ENCODE measurements around the gene SELENOK.

Gene SELENOK

DNA sequence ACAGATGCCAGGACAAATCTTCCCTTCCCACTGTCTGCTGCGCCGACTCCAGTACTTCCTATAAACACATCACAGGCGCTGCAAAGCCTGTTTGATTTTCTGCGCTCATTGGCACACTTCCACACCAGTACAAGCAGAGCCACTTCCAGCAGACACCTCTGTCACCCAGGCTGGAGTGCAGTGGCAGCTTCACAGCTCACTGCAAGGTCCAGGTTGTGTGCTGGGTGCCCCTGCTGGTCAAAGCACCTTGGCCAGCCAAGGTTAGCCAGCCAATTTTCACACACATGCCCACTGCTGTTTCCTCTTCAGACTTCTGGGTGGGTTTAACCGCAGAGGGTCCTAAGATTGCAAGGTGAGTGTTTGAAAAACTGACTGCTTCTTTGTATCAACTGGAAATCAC is 50.4 kb downstream of the SELENOK start:
- DNase-seq = no peak

DNA sequence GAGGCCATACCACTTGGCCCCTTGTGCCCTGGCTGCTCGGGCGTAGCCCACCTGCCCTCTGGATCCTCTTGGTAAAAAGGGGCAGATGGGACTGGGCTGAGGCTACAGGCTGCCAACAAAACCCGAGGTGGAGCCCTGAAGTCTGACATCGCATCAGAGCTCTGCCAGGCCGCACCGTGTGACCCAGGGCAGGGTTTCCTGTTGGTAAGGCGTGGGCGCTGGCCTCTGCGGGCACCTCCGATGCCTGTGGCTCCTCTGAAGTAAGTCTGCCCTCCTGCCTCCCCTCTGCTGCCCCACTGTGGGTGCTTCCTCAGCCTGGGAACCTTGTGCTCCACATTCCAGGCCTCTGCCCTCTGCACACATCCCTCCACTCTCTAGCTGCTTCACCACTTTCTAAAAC is 54.3 kb downstream of the SELENOK start:
- DNase-seq = no peak

DNA sequence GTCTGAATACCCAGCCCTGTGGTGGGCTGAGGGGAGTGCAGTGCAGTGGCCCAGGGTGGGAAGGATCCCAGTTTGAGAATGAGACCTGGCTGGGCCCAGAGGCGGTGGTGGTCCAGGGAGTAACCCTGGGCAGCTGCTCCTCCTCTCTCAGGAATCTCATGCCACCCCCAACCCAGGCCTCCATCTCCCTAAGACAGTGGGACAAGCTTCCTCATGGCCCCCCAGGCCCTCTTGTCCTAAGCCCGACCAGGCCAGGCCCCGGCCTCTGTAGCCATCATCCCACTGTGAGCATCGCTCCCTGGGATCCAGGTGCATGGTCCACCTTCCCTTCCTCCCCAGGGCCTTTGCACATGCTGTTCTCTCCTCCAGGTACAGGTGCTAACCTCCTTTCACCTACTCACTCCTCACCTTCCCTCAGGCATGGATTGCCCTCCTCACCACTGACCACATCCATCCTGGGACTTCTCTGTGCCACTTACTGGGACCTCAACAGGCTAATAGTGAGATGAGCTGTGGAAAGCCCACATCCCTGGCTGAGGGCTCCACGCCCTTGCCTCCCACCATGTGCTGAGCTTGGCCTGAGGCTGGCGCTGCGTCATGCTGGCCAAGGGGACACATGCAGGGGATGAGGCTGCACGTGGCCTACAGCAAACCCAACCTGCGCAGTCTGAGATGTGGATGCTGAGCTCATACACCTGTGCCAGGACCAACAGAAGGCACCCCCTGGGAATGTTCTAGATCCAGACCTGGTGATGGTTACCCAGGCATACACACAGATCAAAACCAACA is 55.4 kb downstream of the SELENOK start:
- DNase-seq = no peak

DNA sequence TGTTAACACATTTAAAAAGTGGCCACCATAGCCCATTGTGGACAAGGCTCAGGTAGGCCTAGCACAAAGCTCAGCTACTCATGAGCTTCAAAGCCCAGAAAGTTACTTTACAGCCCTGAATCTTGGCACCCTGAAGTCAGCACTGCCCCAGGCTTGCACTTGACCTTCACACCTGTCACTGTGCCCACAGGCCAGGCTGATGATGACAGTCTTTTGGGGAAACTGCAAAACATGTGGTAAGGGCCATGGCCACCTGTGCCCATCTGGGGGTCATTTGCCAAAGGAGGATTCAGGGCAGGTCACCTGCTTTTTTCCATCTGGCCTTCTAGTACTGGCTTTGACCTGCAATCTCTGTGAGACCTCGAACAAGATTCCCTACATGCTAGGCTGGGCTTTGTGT is 56.4 kb downstream of the SELENOK start:
- no peak for DNase-seq

DNA sequence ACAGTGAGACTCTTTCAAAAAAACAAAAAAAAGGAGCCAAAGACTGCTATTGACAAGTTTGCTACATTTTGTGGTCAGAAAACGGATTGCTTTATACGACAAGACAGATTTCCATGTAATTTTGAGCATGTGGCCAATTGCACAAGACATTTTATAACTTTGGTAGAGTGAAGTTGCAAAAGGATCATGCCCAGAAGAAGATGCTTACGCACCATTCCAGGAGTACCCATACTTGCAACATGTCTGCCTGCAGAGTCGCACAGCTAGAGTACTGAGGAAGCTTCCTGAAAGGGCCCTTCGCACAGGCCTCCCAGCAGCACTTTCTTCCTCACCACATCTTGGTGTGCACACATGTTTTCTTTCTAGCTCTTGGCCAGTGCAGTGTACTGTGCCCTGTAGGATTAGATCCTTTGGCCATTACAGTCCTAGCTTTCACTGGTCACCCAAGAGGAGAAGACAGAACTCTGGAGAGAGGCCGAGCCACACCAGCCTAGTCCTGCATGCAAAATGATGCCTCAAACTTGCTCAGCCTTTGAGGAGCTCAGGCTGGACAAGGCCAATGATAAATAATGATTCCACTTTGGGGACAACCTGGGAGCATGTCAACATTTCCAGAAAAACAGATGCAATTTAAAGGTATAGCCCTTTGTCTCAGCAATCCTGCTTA is 57.1 kb downstream of the SELENOK start:
- DNase-seq = no peak

Measured in CD4-positive, alpha-beta T cell treated with Interleukin-6 for 4 hours (primary cell).